ENCODE data around the gene CREB3L4.

The CREB3L4 gene

GRCh38 chr1:154019940-154020339, 52.2 kb downstream of the CREB3L4 start:
- in situ Hi-C loops (cut with MboI; ENCODE audit: low sequenced_read_pairs, unreplicated experiment) = no loop called here
- no peak for DNase-seq (ENCODE audit: low spot score)
- TF ChIP-seq CTCF (IDR thresholded peaks at IDR 0.05; ENCODE audit: borderline replicate concordance, control extremely low read depth, extremely low read depth, insufficient read depth, missing control alignments) = no peak
